ENCODE results near the gene FOCAD.
"Not testable (repeated sequence)": the region's sequence is repeated elsewhere in the genome, so short reads cannot be mapped to it uniquely, and the experiment has no call there.

The FOCAD gene

DNA sequence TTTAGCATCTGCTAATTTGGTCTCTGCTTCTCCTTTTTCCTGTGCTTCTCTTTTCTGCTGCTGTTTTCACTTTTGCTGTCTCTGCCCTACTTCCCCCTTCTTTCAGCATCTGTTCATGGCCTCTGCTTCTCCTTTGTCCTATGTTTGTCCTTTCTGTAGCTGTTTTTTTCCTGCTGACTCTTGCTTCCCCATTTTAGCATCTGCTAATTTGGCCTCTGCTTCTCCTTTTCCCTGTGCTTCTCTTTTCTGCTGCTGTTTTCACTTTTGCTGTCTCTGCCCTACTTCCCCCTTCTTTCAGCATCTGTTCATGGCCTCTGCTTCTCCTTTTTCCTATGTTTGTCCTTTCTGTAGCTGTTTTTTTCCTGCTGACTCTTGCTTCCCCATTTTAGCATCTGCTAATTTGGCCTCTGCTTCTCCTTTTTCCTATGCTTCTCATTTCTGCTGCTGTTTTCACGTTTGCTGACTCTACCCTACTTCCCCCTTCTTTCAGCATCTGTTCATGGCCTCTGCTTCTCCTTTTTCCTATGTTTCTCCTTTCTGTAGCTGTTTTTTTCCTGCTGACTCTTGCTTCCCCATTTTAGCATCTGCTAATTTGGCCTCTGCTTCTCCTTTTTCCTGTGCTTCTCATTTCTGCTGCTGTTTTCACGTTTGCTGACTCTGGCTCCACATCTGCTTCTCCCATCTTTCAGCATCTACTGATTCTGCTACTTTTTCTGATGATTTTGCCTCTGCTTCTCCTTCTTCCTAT lies 290.3 kb downstream of the FOCAD start:
- DNase-seq, result not testable (repeated sequence)

DNA sequence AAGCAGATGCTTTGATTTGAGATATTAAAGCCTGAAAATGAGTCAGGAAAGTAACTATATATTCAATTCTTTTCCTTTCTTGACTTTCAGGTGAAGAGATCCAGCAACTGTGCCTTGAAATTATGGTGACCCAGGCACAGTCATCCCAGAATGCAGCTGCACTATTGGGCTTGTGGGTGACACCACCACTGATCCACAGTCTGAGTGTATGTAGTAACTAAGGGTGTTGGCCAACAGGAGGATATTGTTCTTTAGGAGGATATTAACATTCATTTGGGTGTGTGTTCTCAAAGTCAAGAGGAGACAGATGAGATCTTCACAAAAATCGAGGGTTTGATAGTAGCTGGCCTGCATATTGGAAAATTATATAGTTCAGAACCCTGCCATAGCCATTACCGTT lies 294.2 kb downstream of the FOCAD start:
- no peak for DNase-seq

DNA sequence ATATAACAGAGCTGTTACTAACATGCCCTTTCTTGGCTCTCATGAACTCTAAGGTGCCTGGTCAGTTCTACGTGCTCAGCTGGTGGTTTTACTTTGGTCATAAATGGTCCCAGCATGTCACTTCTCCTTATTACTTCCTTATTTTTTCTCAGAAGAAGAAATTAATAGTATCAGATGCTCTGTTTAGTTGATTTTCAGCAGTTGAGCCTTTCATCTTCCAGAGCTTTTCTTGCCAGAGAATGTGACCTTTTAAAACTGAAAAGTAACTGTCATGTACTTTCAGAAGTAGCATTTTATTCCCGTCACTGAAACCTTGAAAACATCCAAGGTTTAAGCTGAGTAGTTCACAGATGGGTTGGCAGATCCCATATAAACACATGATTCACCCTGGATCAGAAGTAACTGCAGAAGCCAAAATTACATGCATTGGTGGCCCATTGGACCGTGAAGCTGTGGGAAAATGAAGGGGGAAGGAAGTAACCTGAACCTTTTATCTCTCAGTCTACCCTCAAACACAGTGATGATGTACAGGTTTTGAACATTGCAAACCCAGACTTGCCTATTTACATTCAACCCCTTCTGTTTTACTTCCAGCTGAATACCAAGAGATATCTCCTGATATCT lies 296.9 kb downstream of the FOCAD start:
- peak; percentile 23 for DNase-seq

DNA sequence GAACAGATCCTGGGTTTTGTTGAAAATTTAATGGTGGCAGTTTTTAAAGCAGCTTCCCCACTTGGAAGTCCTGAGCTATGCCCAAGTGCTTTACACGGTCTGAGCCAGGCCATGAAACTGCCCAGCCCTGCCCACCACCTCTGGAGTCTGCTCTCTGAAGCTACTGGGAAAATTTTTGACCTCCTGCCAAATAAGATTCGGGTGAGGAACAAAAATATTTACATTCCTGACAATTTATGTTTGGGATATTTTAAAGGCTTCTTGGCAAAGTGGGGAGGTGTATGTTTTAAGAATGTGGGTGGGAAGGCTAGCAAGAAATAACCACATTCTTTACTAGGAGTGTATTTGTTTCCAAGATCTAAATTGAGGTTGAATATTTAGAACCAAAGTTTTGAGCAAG lies 297.4 kb downstream of the FOCAD start:
- peak; percentile 41 for DNase-seq

DNA sequence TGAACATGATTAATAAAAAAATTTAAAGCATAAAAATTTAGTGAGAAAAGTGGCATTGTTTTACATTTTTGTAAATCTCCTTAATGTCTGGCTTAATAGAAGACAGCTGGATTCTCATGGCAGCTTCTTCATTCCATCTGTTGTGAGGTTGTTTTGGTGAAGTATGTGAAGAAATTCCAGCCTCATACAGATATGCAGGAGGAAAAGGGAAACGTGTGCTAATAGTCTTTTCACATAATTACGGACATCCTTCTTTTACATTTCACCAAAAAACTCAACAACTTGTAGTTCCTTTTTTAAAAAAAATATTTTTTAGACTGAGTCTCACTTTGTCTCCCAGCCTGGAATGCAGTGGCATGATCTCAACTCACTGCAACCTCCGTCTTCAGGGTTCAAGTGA lies 300.4 kb downstream of the FOCAD start:
- DNase-seq, result no peak

DNA sequence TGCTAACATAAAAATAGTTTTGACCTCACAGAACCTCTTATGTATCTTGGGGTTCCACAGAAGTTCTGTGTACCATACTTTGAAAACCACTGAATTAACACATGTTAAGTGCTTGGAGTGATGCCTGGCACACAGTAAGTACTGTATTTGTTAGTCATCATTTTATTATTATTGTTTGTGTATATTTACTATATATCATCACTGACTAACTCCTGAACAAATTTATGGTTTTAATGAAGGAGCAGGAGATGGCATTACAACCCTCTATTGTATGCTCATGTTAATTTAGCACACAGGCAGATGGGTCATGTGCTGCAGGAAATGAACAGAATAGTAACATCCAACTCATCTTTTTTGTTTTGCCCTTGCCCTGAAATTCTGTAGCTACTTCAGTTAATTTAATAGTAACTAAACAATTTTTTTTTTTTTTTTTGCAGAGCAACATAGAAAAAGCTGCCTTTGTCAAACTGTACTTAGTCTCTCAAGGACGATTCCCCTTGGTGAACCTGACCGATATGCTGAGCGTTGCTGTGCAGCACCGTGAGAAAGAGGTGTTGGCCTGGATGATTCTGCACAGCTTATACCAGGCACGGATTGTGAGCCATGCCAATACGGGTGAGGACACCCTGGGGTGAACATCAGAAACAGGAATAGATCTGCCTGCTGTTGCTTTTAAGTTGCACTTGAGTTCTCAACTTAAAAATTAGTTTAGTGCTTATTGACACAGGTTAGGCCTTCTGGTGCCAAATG lies 302.0 kb downstream of the FOCAD start:
- DNase-seq, result no peak

DNA sequence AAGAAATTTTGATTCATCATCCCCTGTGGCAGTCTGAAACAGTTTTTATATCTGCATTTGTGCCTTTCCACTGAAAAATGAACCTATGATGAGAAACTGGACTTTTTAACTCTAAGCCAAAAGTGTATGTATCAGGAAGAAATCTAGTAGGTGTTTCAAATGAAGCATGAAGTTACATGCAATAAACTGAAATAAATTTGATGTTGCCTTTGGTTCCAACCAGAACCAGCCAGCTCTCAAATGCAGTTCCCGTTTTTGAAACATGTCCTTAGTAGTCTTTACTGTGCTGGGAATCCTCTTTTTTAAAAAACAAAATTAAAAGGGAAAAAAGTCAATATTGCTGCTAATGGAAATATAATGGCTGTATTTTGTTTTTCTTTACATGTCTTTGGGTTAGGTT lies 303.5 kb downstream of the FOCAD start:
- DNase-seq, result no peak

DNA sequence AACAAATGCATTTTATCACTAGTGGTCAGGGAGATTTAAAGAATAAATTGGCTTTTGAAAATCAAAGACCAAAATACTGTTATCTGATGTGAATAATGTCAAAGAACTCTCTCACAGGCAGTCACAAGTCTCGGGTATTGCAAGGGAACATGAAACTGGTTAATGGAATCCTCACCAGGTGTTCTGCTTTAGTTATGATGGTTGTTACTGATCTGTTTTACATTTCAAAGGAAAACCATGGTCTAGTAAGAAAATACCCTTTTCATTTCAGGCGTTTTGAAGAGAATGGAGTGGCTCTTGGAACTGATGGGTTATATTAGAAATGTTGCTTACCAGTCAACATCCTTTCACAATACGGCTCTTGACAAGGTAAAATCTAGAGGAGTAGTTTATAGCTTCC lies 304.0 kb downstream of the FOCAD start:
- no peak for DNase-seq

DNA sequence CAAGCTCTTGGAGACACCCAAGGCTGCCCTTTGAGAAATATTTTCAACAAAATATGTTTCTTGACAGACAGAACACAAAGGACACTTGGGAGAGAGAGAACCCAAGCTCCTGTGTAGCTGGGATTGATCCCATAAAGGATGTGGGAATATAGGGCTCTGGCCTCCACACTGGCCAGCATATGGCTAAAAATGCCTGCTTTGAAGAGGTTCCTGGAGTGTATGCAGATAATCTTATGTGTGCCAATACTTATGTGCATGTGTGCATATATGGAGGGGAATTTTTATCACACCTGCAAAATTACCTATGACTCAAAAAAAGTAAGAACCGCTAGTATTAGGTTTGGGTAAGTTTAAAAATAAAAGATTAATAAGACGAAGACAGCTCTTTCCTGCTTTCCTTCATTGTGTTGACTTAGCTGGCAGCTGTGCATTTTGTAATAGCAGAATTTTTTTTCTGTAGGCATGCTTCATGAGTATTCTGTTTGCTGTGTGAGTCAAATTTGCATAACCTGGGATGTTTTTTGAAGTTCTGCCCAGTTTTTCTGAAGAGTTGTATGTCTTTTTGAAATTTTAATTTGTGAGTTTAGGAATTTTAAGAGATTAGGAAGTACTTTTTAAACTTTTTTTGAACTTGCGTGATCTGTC lies 304.7 kb downstream of the FOCAD start:
- DNase-seq, result no peak

DNA sequence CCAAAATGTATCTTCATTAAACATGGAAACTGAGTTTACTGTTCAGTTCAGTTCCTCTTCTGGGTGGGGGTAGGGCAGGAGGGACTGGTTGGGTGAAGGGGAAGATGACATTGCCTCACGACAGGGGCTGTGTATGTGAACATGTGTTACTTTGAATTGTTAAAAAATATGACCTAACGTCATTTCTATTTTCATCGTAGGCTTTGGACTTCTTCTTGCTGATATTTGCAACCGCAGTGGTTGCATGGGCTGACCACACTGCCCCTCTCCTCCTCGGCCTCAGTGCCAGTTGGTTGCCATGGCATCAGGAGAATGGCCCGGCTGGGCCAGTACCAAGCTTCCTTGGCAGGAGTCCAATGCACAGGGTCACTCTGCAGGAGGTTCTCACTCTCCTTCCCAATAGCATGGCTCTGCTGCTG lies 305.9 kb downstream of the FOCAD start:
- peak; percentile 38 for DNase-seq

DNA sequence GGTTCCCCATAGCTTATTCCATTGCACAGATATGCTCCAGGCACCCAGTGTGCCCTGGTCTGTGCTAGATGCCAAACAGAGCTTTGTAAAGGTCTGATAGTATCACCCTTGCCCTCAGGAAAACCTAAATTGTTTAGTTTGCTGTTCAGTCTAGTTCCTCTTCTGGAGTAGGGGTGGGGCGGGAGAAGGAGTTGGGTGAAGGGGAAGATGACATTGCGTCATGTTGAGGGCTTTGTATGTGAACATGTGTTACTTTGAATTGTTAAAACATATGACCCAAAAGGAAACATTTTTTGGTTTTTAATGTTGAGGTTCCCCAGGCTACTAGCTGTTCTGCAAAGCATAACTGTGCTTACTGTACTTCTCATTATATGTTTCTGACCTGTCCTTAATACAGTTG lies 306.8 kb downstream of the FOCAD start:
- peak; percentile 37 for DNase-seq

DNA sequence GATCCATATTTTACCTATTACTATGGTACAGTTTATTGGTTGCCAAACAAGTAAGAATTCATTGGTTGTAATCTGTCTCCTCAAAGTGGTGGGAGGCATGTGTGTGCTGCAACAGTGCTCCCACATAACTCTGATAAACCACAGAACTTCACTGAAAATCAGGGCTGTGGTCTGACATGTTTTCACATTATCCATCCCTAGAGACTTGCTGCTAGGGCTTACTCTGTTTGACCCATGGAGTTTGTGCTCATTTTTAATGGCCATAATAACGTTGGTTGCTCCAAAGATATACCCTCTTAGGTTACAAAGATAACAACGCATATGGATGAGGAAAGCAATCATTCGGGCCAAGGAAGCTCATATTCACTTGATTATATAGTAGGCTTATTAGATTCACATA lies 310.4 kb downstream of the FOCAD start:
- no peak for DNase-seq

DNA sequence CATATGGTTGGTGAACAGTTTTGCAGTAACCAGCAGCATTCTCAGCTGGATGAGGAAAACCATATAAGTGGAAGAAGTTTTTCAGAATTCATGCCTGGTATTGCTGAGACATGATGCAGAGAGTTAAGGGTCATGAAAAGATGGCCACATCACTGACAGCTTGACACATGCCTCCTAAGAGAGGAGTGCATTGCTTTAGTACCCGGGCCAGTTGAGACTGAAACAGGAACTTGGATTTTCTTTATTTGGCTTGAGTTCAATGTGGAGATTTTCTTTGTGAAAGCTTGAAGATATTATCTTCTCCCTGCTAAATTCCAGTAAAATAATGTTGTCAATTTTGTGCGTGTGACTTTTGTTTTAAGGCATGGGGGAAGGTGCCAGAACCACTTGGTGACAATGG lies 311.6 kb downstream of the FOCAD start:
- no peak for DNase-seq

DNA sequence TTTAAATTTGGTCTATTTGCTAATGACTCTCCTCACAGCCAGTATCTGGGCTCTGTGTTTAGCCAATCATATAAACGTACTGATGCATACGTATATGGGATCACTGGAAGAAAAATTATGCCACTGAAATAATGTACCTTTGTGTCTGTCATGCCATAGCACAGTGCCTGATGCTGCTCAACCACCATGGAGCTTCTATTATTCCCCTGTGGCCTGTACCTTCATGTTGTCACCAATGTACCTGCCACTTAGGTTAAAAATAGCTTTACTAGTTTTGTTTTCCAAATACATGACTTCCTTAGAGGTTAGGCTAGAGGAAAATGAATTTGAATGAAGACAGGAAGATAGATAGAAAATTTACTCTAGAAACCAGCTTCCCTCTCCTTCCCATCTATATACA lies 312.8 kb downstream of the FOCAD start:
- no peak for DNase-seq

DNA sequence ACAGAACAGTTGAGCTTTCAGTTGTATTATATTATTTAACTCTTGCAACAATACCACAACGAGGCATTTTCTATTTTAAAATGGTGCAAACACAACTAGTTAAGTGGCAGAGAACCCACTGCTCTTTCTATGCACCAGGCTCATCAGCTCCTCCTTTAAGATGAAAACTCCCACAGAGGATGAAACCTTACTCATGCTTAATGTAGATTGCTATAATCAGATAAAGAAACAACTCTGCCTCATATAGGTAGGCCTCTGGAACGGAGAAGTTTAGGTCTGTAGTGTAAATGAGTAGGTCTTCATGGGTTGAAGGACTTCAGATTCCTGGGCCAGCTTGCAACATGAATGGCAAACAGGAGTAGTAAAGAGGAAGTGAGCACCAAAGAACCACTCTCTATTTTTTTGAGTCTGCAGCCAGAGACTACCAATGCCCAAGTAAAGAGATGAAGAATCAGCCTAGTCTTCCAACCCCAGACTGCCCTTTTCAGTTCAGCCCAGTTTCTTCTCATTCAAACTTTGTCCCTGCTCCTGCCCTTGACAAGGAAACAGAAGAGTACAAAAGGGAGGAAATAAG lies 313.5 kb downstream of the FOCAD start:
- no peak for DNase-seq

DNA sequence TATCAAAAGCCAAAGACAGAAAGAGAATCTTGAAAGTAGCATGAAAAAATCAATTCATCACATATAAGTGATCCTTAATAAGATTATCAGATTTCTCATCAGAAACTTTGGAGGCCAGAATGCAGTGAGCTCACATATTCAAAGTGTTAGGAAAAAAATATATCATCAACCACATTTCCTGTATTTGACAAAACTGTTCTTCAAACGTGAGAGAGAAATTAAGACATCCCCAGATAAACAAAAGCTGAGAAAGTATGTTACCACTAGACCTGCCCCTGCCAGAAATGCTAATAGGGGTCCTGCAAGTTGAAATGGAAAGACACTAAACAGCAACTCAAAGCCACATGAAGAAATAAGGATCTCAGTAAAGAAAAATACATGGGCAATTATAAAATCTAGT lies 317.5 kb downstream of the FOCAD start:
- no peak for DNase-seq

DNA sequence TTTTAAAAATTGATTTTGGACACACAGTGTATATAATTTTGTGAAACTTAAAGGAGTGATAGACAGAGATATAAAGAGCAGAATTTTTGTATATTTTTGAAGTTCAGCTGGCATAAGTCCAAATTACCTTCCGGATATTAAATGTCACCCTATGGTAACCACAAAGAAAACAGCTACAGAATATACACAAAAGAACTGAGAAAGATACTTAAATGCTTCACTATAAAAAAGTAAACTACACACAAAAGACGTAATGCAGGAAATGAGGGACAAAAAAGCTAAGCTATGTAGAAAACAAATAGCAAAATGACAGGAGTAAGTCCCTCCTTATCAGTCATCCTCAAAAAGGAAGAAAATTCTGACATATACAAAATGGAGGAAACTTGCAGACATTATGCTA lies 318.0 kb downstream of the FOCAD start:
- no peak for DNase-seq

DNA sequence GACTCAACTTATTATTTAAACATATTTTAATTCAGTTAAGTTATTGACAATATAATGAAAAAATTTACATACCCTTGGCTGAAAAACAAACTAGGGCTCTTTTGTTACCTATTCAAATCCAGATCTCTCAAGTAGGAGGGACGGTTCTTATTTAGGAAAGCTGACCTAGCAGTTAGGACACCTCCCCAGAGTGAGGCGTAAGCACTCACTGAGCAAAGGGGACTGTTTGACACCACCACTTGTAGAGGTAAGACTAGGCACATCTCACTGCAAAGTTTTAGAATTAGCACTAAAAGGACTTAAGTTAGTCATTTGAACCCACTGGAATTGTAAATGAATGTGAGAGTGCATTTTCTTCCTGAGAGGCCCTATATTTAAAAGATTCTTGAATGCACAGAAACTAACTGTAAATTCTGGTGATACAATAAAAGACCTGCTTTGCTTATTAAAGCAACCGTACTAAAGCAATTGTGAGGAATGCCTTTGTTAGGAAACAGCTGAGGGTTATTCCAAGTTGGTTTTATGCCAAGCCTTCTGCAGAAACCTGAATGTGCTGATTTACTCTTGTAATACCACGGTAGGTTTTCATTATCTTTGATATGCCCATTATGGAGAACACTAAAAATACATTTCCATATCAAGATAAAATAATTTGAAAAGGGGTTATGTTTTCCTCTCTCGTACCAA lies 331.2 kb downstream of the FOCAD start:
- DNase-seq, result no peak

DNA sequence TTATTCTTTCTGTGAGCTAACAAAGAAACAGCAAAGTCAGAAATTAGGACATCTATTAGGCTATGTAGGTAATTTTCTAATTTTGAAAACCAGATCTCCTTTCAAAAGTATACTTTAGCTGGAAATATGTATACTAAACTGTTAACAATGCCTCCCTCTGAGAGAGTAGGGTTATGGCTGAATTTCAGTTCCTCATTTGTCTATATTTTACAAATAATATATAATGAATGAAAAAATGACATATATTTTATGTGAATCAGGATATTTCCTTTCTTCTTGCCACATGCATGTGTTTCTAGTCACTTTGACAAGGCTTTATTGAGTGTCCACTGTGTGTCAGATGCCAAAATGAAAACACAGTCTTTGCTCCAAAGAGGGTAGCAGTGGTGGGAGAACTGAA lies 331.9 kb downstream of the FOCAD start:
- no peak for DNase-seq

DNA sequence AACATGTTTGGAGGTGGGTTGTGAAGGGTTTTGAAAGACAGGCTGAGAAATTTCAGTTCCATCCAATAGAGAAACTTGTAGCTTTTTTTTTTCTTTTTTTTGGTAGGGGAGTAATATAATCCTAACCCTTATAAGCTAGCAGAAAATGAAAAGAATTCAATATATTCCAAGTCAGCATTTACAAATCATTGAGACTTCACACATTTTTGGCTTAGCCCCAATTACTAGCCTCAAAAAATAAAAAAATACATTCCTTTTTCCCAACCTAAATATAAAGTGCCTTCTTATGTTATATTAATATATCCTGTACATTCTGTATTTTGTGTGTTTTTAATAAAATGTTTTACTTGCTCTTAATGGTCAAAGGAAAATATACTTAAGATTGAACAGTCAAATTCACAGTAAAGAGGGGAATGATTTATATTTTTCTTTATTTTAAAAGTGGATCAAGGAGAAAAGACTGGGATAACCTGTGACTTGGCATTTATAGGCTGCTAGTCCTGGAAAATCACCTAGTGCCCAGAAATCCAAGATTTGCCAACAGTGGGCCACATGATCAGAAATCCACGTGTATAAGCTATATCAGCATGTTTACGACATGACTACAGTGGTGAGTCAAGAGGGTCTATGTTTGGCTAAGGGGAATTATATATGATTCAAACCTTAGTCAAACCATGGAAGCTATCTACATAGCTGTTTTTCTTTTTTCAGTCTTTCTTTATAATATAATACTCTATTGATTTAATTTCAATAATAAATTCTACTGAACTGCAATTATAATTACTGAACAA lies 332.8 kb downstream of the FOCAD start:
- DNase-seq, result no peak

DNA sequence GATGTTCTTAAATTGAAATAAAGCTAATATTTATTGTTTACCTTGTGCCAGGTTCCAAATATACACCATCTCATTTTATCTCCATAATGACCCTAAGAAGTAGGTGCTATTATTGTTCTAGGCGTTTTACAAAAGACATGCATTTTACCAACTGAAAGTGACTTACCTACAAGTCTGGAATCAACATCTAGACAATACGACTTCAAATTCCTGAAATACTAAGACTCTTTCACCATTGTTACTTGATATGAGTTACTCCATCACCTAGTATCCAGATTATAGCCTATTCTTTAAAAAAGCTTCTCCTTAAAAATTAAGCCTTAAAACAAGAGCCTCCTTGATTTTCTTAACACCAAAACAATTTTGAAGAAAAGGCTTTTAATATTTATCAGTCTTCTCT lies 334.1 kb downstream of the FOCAD start:
- no peak for DNase-seq

DNA sequence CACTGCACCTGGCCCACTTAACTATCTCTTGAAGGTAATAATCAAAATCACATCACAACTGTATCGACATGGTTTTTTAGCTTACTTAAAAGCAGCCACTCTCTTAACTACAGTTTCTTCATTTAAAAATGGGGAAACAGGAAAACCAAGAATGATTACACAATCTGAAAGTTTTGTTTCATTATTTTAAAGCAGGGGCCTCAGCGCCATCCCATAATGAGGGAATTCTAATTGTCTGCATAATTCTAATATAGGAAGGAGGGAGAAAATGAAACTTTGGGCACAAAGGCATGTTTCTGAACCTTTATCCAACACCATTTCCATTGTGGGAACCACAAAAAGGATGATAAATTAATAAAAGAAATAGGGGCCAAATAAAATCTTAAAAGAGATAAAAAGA lies 339.8 kb downstream of the FOCAD start:
- DNase-seq, result no peak
